MM.1S (cell line): ENCODE data around the gene SFXN4.

Source experiments
- EZH2 ChIP-seq: fragments of 300-600 bp; sonication (generic); optimal IDR thresholded peaks from 2 replicates; pipeline ENCODE3; 2017; ENCODE audit warnings: low read depth, mild to moderate bottlenecking, antibody characterized with exemption, low read length, mixed read lengths
- TF ChIP-seq, protein P1 (sequence below): fragments of 300-600 bp; sonication (generic); IDR thresholded peaks from 2 replicates; pipeline ENCODE4 v1.5.1; 2016; ENCODE audit warnings: antibody characterized with exemption, low read length, mixed read lengths

DNA sequence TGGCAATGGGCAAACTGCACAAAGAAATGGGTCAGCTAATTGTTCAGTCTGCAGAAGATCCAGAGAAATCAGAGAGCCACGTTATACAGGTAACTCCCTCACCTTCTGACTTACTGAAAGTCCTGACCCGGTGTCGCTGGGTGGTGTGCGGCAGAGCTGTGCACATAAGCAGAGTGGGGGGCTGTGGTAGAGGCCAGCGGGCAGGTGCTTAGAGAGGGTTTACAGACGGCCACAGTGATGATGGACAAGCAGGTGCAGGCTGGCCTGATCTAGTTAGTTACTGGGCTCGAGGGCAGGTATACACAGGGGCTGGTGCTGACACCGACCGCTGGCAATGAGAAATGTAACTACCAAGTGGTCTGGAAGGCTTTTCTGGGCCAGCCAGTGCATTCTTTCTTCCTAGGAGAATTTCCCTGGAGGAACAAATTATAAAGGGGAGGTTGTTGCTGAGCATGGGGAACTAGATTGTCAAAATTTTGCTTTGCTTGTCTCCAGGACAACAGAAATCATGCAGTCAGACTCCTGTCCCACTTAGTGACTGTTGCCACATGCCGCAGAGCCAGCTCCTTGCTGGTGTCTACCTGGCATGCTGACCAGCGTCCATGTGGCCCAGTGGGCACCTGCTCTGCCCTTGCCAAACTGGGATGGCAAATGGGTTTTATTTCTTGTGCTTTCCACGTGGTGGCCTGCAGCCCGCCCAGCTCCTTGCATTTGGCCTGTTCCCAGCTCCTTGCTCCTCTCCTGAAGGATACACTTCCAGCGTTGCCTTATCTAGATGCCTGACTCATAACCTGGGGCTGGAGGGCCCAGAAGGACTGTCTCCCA, 32.8 kb downstream of the SFXN4 start:
- TF ChIP-seq, protein P1, sequence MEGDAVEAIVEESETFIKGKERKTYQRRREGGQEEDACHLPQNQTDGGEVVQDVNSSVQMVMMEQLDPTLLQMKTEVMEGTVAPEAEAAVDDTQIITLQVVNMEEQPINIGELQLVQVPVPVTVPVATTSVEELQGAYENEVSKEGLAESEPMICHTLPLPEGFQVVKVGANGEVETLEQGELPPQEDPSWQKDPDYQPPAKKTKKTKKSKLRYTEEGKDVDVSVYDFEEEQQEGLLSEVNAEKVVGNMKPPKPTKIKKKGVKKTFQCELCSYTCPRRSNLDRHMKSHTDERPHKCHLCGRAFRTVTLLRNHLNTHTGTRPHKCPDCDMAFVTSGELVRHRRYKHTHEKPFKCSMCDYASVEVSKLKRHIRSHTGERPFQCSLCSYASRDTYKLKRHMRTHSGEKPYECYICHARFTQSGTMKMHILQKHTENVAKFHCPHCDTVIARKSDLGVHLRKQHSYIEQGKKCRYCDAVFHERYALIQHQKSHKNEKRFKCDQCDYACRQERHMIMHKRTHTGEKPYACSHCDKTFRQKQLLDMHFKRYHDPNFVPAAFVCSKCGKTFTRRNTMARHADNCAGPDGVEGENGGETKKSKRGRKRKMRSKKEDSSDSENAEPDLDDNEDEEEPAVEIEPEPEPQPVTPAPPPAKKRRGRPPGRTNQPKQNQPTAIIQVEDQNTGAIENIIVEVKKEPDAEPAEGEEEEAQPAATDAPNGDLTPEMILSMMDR = no peak
- no peak for TF ChIP-seq EZH2
